HG03108 (cell line): Measurements from ENCODE around the gene CD276.
A peak's percentile ranks its signal among the peaks of the same experiment; 100 is the strongest.
"Not testable (repeated sequence)": the region's sequence is repeated elsewhere in the genome, so short reads cannot be mapped to it uniquely, and the experiment has no call there.

Source experiments
- ATAC-seq: cut with Tn5 transposase; IDR thresholded peaks from one replicate; pipeline ENCODE4 v1.9.1; 2021; ENCODE audit warnings: moderate library complexity; ENCODE audit not compliant: unreplicated experiment

Gene CD276

DNA sequence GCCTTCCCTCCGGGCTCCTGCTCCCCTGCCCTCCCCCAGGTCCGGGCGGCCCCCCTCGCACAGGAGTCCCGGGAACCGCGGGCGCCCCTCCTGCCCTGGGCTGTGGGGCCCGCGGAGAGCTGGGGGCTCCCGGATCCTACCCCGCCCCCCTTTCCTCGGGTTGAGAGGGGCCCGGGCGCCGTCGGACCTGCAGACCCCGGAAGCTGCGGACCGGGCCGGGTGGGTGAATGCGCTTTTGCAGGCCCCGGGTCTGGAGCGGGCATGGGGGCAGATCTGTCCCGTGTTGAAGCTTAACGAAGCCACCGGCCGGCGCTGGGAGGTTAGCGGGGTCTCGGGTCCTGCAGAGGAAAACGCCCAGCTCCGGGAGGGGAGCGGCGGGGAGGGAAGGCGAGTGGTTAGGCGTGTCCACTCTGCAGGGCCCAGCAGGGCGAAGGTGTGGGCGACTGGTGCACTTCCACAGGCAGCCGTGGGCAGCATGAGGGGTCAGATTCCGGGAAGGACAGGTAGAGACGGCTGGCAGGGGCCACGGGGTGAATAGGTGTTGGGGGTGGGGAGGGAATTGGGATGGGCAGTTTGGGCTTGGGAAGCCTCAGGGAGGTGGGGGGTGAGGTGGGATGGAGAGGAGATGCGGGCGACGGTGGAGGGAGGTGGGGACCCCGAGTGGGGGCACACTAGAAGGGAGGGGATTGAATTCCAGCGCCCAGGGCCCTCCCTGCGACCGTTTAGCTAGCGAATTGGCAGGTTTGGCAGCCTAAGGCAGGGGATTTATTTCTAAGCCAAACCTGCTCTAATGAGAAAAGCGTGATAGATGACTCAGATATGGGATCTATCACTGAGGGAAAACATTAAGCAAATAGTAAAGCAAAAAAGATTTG is 635 bp downstream of the CD276 start:
- ATAC-seq, result no peak

DNA sequence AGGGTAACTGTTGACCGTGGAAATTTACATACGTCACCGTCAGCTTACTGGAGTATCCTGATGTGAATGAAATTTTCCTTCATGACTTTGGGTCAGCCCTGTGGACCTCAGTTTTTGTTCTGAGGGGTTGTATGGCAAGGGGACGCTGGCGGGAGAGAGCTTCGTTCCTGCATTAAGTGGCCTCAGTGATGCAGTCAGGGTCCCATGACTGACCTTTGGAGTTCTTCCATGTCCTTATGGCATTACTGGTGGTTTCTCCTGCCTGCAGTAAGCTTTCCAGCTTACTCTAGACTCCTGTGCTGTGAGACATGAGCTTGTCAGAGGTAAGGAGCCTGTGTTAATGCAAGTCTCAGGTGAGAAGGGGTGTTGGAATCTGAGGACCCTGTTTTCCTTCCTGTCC is 1.8 kb downstream of the CD276 start:
- ATAC-seq, result no peak

DNA sequence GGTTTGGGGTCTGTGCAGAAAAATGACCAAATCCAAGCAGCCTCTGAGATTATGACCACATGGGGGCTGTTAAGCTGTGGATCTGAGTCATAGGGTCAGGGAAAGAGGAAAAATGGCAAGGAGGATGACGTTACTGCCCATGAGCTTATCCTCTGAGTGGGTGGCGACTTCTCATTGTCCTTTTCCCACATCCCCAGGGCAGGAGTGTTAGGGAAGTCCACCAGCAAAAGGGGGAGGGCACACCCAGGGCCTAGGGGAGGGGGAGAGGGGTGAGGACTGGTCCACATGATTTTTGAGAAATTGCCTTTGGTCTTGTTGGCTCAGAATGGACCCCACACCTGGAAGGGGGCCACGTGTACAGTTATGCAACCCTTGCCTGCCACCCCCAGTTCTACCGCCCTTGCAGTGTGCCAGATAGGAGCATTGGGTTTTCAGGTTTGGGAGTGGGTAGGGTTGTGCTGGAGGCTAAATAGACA is 2.6 kb downstream of the CD276 start:
- no peak for ATAC-seq

DNA sequence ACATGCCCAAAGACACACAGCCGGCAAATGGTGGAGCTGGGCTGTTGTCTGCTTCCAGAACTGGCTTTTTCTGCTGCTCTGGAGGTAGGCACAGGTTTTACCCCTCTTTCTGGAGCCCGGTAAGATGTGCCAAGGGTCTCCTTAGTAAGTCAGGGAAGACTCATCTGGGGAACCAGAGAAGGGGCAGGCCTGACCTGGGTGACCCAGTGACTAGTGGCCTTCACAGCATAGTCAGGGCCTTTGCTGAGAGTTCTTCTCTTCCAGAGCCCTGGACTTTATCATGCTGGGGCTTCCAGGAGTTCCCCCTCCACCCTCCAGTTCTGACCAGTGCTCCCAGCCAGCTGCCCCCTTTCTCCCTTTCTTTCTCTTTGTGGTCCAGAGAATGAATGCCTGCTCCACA is 3.2 kb downstream of the CD276 start:
- no peak for ATAC-seq

DNA sequence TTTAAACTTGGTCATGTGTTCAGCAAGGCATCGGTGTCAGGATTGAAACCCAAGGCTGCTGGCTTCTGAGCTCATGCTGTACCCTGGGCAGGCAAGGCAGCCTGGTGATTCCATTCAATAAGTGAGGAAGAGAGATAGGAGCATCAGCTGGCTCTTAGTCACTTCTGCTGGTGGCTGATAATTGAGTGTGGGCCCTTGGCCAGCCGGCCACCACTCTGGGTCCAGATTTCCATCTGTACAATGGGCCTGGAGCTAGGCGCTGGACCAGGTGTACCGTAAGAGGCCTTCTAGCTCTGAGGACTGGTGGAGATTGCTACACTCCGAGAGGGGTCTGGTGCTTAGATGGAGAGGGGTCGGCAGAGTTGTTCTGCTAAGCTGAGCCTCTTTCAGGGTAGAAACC is 4.3 kb downstream of the CD276 start:
- no peak for ATAC-seq

DNA sequence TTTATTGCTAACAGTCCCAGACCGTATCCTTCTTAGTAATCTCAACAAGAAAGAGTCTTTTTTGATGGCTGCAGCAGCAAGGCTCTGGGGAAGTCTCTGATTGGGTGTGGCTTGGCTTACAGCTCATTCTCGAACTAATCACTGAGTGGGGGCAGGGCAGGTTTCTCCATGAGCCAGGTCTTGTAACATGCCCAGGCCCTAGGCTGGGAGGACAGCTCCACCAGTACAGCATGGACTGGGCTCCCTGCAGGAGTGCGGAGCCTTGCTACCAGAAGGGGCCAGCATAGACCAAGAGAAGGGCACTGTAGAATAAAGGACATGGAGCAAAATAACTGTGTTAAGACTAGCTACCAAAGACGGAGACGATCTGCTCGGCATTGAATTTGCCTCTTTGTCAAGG is 7.2 kb downstream of the CD276 start:
- no peak for ATAC-seq

DNA sequence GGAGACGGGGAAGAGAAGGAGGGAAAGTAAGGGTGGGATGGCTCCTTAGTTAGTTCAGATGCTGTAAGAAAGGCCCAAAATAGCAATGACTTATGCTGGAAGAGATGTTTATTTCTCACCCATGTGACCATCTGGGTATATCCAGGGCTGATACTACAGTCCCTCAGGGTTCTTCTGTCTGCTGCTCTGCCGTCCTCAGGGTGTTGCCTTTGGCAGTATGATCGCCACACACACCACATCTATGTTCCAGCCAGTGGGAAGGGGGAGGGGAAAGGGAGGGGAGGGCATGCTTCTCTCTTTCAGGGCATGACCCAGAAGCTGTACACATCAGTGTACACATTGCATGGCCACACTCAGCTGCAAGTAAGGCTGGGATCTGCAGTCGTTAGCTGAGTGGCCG is 10.2 kb downstream of the CD276 start:
- no peak for ATAC-seq

DNA sequence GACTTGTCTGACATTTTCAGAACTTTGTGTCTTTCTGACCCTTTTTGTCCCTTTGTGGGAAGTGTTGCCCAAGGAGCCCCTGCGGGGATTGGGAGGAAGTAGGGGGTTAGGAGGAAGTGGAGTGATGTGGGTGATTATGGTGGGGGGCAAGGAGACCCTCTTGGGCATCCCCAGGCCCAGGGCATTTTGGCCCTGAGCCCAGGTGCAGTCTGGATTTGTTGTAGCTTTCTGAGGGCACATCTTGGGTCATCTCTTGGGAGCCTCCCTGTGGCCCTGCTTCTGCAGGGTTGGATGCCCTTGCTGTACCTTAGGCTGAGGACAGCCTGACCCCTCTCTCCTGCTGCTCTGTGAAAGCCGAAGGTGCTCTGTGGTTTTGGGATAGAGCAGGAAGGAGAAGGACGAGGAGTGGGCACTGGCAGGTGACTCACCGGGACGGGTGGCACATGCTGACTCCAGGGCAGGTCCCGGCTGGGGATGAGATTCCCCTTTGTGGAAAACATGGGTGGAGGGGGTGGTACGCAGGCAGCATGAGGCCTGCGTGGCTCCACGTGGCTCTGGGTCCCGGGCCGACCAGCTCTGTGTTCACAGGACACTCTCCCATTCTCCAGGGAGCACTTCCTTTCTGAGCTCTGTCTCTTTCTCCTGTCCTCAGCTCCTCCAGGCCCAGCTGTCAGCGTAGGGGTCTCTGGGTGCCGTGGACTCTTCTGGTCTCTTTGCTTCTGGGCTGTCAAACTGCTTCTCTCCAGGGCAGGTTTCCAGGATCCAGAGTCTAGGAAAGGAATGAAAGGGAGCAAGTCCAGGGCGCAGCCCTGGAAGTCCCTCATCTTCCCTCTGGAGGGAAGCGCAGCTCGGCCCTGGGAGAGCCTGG is 11.8 kb downstream of the CD276 start:
- ATAC-seq, result no peak

DNA sequence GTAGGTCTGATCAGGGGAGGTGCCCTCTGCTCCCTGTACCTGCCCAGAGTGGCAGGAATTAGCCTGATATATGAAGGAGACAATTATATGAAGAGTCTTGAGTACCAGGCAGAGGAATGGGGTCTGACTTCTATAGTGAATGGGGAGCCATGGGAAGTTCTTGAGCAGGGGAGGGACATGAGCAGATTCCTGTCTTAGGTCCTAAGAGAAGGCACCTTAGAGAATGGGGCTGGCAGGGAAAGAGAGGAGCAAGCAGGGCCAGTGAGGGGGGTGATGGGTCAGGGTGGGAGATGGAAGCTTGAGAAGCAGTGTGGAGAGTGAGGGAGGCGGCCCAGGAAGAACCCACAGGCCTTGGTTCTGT is 12.4 kb downstream of the CD276 start:
- ATAC-seq, result no peak

DNA sequence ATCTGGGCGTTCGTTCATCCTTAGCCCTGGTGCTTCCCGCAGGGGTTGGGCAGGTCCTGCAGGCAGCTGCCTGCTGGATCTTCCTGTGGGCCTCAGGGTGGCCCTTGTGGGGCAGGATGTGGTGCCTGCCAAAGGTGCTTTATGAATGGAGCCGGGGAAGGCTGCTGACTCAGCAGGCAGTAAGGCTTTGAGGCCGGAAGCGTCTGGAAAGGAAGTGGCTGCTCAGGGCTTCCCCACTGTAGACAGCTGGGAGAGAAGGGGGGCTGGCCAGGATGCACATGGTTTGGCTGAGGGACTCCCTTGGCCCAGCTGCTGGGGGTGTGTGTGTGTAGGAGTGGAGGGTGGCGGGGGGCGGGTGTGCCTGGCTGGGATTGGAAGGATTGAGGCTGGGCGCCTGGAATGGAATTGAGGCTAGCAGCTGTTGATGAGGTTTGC is 12.9 kb downstream of the CD276 start:
- peak; percentile 71 for ATAC-seq

DNA sequence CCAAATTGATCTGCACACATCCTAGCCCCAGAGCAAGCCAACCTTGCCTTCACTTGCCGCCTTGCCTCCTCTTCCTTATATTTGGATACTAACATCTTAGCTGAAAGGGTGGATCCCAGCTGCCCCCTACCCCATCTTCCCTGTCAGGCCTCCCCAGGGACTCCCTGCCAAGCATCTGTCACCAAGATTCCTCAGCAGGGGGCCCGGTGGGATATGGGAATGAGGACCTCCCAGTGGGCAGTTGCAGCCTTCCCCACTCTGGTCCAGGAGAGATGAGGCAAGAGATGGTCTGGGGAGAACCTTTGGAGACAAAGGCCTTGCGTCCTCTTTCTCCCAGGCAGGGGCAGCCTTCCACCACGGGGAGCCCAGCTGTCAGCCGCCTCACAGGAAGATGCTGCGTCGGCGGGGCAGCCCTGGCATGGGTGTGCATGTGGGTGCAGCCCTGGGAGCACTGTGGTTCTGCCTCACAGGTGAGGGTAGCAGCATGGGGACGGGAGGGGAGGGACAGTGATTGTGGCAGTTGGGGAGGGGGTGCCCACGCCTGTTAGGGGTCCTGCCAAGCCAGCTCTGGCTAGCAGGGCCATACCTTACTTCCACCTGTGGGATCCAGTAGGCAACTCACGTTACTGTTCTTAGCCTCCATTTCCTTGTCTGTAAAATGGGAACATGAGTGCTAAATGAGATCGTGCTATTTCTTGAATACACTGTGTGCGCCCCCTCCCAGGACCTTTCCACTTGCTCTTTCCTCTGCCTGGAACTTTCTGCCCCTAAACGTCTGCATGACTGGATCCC is 15.3 kb downstream of the CD276 start:
- ATAC-seq, result no peak

DNA sequence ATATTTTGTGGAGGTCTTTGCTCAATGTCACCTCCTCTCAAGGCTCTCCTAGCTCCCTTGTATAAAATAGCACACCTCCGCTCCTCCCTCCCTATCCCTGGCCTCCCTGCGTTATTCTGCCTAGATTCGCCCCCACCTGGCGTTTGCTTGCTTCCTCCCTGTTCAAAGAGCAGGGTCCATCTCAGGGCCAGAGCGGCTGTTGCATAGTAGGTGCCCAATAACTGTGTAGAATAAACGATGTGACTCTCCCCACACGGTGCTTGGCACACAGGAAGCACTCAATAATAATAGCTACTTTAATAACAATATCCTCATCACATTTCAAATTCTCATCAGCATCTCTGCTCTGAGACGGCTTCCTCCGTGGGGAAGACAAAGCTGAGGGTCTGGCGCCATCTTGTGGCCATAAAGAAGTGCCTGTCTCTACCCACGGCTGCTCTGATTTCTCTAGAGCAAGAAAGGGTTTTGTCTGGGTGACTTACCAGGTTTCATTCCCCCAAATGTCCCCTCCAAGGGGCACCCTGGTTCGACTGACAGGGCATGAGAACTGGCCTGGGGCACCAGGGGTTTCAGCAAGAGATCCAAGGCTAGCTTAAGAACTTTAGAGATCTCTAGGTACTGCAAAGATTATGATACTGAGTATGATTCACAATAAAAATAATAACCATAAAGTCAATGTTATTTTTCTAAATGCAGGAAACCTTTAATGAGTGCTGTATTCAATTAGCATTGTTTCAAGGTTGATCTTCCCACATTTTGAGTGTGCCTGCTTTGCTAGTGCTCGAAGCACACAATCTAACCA is 16.1 kb downstream of the CD276 start:
- no peak for ATAC-seq

DNA sequence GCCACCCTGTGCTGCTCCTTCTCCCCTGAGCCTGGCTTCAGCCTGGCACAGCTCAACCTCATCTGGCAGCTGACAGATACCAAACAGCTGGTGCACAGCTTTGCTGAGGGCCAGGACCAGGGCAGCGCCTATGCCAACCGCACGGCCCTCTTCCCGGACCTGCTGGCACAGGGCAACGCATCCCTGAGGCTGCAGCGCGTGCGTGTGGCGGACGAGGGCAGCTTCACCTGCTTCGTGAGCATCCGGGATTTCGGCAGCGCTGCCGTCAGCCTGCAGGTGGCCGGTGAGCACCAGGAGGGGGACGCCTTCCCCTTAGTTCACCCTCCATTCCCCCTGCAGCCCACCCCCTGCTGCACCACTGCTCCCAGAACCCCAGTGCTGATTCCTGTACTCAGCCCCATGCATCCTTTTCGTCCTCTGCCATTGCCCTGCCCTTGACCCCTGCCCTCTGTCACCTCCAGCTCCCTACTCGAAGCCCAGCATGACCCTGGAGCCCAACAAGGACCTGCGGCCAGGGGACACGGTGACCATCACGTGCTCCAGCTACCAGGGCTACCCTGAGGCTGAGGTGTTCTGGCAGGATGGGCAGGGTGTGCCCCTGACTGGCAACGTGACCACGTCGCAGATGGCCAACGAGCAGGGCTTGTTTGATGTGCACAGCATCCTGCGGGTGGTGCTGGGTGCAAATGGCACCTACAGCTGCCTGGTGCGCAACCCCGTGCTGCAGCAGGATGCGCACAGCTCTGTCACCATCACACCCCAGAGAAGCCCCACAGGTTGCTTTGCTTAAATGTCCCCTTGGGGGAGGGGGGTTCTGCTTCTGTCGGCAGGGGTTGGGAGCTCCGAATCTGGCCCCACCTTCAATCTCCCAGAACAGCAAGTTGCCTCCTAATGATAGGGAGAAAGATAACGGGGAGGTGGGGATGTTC is 18.4 kb downstream of the CD276 start:
- not testable (repeated sequence) for ATAC-seq

DNA sequence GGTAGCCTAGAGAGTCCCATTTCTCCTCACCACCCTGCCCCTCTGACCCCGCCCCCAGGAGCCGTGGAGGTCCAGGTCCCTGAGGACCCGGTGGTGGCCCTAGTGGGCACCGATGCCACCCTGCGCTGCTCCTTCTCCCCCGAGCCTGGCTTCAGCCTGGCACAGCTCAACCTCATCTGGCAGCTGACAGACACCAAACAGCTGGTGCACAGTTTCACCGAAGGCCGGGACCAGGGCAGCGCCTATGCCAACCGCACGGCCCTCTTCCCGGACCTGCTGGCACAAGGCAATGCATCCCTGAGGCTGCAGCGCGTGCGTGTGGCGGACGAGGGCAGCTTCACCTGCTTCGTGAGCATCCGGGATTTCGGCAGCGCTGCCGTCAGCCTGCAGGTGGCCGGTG is 19.4 kb downstream of the CD276 start:
- ATAC-seq, result not testable (repeated sequence)

DNA sequence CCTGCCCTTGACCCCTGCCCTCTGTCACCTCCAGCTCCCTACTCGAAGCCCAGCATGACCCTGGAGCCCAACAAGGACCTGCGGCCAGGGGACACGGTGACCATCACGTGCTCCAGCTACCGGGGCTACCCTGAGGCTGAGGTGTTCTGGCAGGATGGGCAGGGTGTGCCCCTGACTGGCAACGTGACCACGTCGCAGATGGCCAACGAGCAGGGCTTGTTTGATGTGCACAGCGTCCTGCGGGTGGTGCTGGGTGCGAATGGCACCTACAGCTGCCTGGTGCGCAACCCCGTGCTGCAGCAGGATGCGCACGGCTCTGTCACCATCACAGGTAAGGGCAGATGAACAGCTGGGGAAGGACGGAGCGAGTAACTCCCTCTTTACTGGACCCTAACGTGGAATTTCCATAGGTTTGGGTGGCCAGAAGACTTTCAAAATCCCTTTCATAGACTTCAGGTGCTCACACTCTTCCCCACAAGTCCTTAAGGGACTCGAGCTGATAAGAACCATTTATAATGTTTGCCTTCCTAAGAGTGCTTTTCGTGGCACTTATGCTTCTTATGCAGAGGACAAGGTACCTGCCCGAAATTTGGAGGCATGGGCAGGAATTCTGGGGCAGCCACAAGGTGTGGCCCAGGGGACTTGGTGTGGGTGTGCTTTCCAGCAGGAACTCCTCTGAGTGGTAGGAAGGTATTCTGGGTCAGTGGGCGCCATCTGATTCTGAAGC is 20.1 kb downstream of the CD276 start:
- not testable (repeated sequence) for ATAC-seq

DNA sequence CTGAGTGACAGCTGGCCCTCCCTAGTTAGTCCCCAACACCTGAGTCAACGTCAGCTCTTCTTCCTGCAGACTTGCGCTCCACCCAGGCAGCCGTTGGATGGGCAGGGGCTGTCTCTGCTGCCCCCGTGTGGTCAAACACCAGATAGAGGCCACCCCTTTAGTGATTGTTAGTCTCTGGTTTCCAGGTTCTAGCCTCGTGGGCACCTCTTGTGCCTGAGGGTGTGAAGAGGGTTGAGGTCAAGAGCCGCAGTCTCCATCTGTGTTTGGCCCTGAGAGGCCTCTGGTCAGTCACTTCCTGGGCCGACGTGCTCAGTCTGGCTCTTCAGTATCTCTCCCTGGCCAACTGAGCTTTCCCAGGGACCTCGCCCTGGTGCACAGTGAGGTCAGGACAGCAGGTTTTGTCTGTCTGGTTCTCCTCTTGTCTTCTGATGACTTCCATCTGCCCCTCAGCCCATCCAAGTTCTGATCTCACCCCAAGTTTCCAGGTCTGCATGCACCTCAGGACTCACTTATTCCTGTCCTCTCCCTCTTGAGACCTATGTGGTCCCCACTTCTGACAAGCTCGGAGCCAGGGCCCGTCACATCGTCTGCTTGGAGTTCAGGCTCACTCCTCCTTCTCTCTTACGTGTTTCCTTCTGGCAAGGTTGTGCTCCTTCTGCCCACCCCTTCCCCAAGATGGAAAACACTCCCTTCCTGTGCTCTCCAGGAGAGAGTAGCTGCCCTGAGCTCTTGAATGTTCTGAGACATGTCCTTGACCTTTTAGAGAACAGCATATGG is 20.9 kb downstream of the CD276 start:
- ATAC-seq, result no peak

DNA sequence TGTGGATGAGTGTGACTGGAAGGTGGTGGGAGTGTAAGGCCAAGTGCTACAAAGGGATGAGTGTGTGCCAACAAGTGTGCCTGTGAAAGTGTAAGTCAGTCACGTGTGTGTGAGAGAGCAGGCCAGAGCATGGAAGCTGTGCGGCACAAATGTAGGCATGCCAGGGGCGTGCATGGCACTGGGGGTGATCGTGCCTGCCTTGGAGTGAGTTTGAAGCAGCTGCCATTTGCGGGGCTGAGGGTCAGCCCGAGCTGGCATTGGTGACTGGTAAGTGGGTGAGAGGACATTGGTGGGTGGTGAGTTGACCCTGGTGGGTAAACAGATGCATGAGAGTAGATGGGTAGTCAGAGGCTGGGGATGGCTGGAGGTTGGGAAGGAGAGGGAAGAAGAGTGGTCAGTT is 24.5 kb downstream of the CD276 start:
- ATAC-seq, result no peak

DNA sequence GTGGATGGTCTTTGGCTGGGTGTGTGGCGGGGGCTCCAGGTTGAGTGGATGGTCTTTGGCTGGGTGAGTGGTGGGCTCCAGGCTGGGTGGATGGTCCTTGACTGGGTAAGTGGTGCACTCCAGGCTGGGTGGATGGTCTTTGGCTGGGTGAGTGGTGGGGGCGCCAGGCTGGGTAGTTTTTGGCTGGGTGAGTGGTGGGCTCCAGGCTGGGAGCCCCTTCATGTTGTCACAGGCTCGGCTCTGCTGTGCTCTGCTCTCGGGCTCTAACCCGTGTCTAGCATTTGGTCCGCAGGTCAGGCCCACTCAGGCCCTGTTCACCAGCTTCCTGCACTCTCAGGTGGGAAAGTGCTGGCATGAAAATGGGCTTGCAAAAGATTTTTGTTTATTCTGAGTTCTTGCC is 25.1 kb downstream of the CD276 start:
- no peak for ATAC-seq
